Measurements from ENCODE around the gene SUPT6H.
"Not testable (repeated sequence)": the region's sequence is repeated elsewhere in the genome, so short reads cannot be mapped to it uniquely, and the experiment has no call there.

SUPT6H gene

GRCh38 chr17:28655160-28655559 is 6.8 kb upstream of the SUPT6H start:
- no peak for DNase-seq

DNA sequence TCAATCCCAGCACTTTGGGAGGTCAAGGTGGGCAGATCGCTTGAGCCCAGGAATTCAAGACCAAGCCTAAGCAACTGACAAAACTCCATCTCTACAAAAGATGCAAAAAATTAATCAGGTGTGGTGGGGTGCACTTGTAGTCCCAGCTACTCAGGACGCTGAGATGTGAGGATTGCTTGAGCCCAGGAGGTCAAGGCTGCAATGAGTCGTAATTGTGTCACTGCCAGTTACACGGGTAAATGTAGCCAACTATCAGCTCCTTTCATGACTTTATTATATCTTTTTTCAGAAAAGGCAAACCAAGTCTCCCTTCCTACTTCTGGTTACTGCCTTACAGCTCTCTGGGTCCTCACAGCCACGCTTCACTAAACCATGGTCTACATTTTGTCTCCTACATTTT is 4.2 kb upstream of the SUPT6H start:
- no peak for DNase-seq

DNA sequence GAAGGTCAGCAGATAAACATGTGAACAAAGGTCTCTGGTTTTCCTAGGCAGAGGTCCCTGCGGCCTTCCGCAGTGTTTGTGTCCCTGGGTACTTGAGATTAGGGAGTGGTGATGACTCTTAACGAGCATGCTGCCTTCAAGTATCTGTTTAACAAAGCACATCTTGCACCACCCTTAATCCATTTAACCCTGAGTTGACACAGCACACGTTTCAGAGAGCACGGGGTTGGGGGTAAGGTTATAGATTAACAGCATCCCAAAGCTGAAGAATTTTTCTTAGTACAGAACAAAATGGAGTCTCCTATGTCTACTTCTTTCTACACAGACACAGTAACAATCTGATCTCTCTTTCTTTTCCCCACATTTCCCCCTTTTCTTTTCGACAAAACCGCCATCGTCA is 3.7 kb upstream of the SUPT6H start:
- DNase-seq: not testable (repeated sequence)

DNA sequence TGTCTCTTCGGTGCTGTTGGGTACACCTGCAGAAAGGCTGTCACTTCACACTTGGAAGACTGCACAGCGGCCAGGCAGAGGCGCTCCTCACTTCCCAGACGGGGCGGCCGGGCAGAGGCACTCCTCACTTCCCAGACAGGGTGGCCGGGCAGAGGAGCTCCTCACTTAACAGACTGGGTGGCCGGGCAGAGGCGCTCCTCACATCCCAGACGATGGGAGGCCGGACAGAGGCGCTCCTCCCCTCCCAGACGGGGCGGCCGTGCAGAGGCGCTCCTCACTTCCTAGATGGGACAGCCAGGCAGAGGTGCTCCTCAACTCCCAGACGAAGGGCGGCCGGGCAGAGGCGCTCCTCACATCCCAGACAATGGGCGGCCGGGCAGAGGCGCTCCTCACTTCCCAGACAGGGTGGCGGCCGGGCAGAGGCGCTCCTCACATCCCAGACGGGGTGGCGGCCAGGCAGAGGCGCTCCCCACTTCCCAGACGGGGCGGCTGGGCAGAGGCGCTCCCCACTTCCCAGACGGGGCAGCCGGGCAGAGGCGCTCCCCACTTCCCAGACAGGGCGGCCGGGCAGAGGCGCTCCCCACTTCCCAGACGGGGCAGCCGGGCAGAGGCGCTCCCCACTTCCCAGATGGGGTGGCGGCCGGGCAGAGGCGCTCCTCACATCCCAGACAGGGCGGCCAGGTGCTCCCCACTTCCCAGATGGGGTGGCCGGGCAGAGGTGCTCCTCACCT is 3.1 kb upstream of the SUPT6H start:
- not testable (repeated sequence) for DNase-seq

GRCh38 chr17:28659497-28659881 is 2.5 kb upstream of the SUPT6H start:
- not testable (repeated sequence) for DNase-seq

- DNase-seq: no peak
These were observed 473 bp downstream of the SUPT6H start for GRCh38 chr17:28662527-28662829.

- no peak for DNase-seq
These were observed 1.7 kb downstream of the SUPT6H start for GRCh38 chr17:28663723-28664122.

- no peak for DNase-seq
These were observed 4.0 kb downstream of the SUPT6H start for GRCh38 chr17:28665994-28666393.

GRCh38 chr17:28667870-28668269 is 5.9 kb downstream of the SUPT6H start:
- no peak for DNase-seq

DNA sequence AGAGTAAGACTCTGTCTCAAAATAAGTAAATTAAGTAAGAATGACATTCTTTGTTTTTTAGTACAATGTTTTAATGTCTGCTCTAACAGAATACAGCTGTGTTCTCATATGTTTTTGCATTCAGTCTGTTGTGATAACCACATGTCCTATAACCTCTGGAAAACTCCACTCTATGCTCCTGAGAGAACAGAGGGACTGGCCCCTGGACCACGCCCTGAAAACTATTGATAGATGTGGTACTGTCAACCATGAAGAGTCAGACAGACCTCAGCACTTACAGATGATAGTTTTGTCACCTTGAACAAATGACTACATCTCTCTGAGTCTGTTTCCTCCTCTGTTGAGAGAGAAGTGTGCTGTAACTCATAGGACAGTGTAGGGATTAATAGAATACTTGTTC is 7.9 kb downstream of the SUPT6H start:
- DNase-seq: no peak

- DNase-seq: no peak
These were observed 13.5 kb downstream of the SUPT6H start for GRCh38 chr17:28675490-28675889.

GRCh38 chr17:28675980-28676379 is 14.0 kb downstream of the SUPT6H start:
- DNase-seq: no peak

GRCh38 chr17:28682655-28683054 is 20.6 kb downstream of the SUPT6H start:
- DNase-seq: no peak

GRCh38 chr17:28684963-28685362 is 23.0 kb downstream of the SUPT6H start:
- DNase-seq: no peak

DNA sequence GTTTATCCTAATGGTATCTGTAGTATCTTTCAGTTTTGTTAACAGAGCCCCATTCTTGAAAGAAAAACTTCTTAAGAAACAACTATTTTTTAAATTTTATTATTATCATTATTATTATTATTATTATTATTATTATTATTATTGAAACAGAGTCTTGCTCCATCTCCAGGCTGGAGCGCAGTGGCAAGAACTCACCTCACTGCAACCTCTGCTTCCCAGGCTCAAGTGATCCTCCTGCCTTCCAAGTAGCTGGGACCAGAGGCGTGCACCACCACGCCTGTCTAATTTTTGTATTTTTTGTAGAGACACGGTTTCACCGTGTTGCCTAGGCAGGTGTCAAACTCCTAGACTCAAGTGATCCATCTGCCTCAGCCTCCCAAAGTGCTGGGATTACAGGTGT is 23.4 kb downstream of the SUPT6H start:
- no peak for DNase-seq

- no peak for DNase-seq
These were observed 24.3 kb downstream of the SUPT6H start for GRCh38 chr17:28686296-28686695.

- no peak for DNase-seq
These were observed 26.5 kb downstream of the SUPT6H start for GRCh38 chr17:28688481-28688880.

GRCh38 chr17:28689011-28689410 is 27.0 kb downstream of the SUPT6H start:
- DNase-seq: no peak

GRCh38 chr17:28693869-28694268 is 31.9 kb downstream of the SUPT6H start:
- DNase-seq: no peak

DNA sequence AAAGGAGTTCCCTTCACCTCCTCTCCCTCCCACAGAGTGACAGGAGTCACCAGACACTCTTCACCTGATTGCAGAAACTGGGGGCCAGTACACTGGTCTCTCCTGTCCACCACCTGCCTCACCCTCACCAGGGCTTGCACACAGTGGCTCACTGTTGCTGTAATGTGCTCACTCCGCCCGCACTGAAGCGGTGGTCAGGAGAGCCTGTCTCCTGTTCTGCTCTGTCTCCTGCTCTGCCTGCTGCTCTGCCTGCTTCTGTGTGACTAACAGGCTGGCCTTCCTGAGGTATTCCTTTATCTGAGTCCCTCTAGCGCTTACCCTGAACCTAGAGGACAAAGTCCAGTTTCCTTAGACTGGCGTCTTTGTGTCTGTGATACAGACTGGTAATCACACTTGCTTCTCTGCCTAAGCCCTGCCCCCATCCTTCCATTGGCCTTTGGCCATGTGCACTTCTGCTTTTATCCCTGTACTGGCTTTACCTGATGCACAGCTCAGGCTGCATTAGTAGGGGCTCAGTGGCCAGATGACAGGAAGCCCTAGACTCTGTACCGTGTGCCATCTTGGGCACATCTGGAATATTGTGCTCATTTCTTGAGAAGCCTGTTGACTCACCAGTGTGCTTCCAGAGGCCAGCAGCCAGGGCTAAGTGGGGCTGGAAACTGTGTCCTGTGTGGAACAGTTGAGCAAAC is 36.4 kb downstream of the SUPT6H start:
- DNase-seq: no peak

DNA sequence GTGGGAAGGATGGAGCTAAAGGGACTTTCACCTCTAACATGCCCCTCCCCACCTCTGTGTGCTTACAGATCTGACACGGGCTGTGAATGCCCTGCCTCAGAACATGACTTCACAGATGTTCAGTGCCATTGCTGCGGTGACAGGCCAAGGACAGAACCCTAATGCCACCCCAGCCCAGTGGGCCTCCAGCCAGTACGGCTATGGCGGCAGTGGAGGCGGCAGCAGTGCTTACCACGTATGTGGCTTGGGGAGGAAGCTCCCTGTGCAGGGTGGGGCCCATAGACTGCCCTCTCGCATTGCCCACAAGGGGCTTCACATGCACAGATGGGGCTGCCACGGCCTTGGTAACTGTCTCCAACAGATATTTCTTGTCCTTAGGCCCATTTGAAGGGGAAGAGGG is 38.3 kb downstream of the SUPT6H start:
- no peak for DNase-seq

GRCh38 chr17:28700830-28701492 is 39.0 kb downstream of the SUPT6H start:
- no peak for DNase-seq

GRCh38 chr17:28702026-28702751 is 40.2 kb downstream of the SUPT6H start:
- DNase-seq: no peak

- no peak for DNase-seq
These were observed 40.7 kb downstream of the SUPT6H start for GRCh38 chr17:28702752-28703150.
